ENCODE data around the gene CCDC6.
"Not testable (repeated sequence)": the region's sequence is repeated elsewhere in the genome, so short reads cannot be mapped to it uniquely, and the experiment has no call there.

- not testable (repeated sequence) for TF ChIP-seq CTCF, POLR2A (IDR thresholded peaks at IDR 0.05)
These were observed 21.5 kb downstream of the CCDC6 start for GRCh38 chr10:59884893-59885292.
